H1 (cell line): ENCODE data around the gene CAMK2A. TPM values are rescaled to one million over a fixed set of nuclear protein-coding genes. Genes with fewer than 3 reads are reported as not detected.

Source experiments
- CTCF ChIA-PET: fragments of 300-600 bp; sonication (Branson Sonifier 250); formaldehyde crosslinking; loops from one replicate; lab custom pipeline; 2021; ENCODE audit not compliant: partially characterized antibody; lab: Charles Lee
- POLR2A ChIA-PET: fragments of 300-600 bp; sonication (Branson Sonifier 250); formaldehyde crosslinking; loops from one replicate; lab custom pipeline; 2021; ENCODE audit warnings: inconsistent platforms; ENCODE audit not compliant: partially characterized antibody; lab: Charles Lee
- DNase-seq, 2 experiments: peaks; one replicate each; pipeline versions ENCODE4 v3.0.0 to v3.0.0-alpha.2; 2010 to 2022; ENCODE audit warnings: low spot score in 2 of 2, low read depth in 1 of 2, mixed read lengths in 1 of 2
- FAIRE-seq: peaks from 2 replicates; lab custom pipeline; 2011; peaks lifted over from hg19 to GRCh38; lab: Jason Lieb, UNC
- H2AFZ ChIP-seq: 2 replicates; pipeline ENCODE4 v1.8.1; 2012; ENCODE audit warnings: low read length, inconsistent platforms
- H2AK5ac ChIP-seq: 2 replicates; pipeline ENCODE4 v1.6.1; 2013; ENCODE audit warnings: low read depth, low read length
- H2BK120ac ChIP-seq: replicated peaks from 2 replicates; pipeline ENCODE3; 2013; ENCODE audit warnings: low read depth, low read length, inconsistent platforms
- H2BK12ac ChIP-seq: 2 replicates; pipeline ENCODE4 v1.6.1; 2013; ENCODE audit warnings: low read depth, low read length
- H2BK15ac ChIP-seq: 2 replicates; pipeline ENCODE4 v1.6.1; 2013; ENCODE audit warnings: low read length
- H2BK20ac ChIP-seq: 2 replicates; pipeline ENCODE4 v1.6.1; 2013; ENCODE audit warnings: low read length
- H2BK5ac ChIP-seq: 2 replicates; pipeline ENCODE4 v1.6.1; 2013; ENCODE audit warnings: low read depth, low read length
- H3K14ac ChIP-seq: 2 replicates; pipeline ENCODE4 v1.6.1; 2013; ENCODE audit warnings: inconsistent platforms; ENCODE audit not compliant: insufficient read length
- H3K18ac ChIP-seq: 2 replicates; pipeline ENCODE4 v1.6.1; 2013; ENCODE audit warnings: low read length; ENCODE audit errors: extremely low read depth
- H3K23ac ChIP-seq: 2 replicates; pipeline ENCODE4 v1.6.1; 2013; ENCODE audit warnings: inconsistent platforms; ENCODE audit not compliant: insufficient read length
- H3K23me2 ChIP-seq: 2 replicates; pipeline ENCODE4 v1.6.1; 2013; ENCODE audit warnings: low read depth, low read length
- H3K27ac ChIP-seq: 2 replicates; pipeline ENCODE4 v1.6.1; 2011; ENCODE audit warnings: low read depth, low read length, inconsistent platforms
- H3K27me3 ChIP-seq, 4 experiments: replicated peaks in 1 of 4; 1 replicate in 1 of 4; 2 replicates in 3 of 4; pipeline versions ENCODE4 v1.6.1 to v1.8.1; 2011 to 2013; ENCODE audit warnings: low read length in 3 of 4, mild to moderate bottlenecking in 3 of 4, inconsistent platforms in 2 of 4, mixed read lengths in 2 of 4, moderate library complexity in 1 of 4; ENCODE audit not compliant: control insufficient read depth in 3 of 4, insufficient read depth in 3 of 4; ENCODE audit errors: extremely low read depth in 1 of 4
- H3K36me3 ChIP-seq, 4 experiments: 2 replicates each; pipeline versions ENCODE4 v1.6.1 to v1.8.1; 2011 to 2013; ENCODE audit warnings: mild to moderate bottlenecking in 4 of 4, low read length in 3 of 4, moderate library complexity in 2 of 4, control low read depth in 1 of 4, inconsistent platforms in 1 of 4; ENCODE audit not compliant: insufficient read depth in 4 of 4, control insufficient read depth in 2 of 4
- H3K4ac ChIP-seq: replicated peaks from 2 replicates; pipeline ENCODE3; 2013; ENCODE audit warnings: low read length, low read depth, mixed read lengths, inconsistent platforms; ENCODE audit not compliant: insufficient read length
- H3K4me1 ChIP-seq, 4 experiments: replicated peaks in 1 of 4; 1 replicate in 1 of 4; 2 replicates in 3 of 4; pipeline versions ENCODE4 v1.6.1 to v1.8.1; 2011 to 2013; ENCODE audit warnings: low read length in 3 of 4, inconsistent platforms in 2 of 4, mixed read lengths in 1 of 4; ENCODE audit not compliant: insufficient read depth in 4 of 4, control insufficient read depth in 3 of 4
- H3K4me2 ChIP-seq, 2 experiments: 2 replicates each; pipeline versions ENCODE4 v1.6.1 to v1.8.1; 2011 to 2013; ENCODE audit warnings: low read depth in 2 of 2, low read length in 2 of 2, control low read depth in 1 of 2, inconsistent platforms in 1 of 2, mild to moderate bottlenecking in 1 of 2; ENCODE audit not compliant: insufficient read depth in 1 of 2
- H3K4me3 ChIP-seq, 4 experiments: fragments of 200-600, 300-600 bp in 1 of 4; sonication (generic), shearing (Covaris generic), sonication (Bioruptor Twin) in 1 of 4; 2 replicates each; pipeline versions ENCODE4 v1.5.1 to v1.8.1; 2011 to 2016; ENCODE audit warnings: low read length in 4 of 4, low read depth in 3 of 4, control low read depth in 2 of 4, inconsistent platforms in 2 of 4, mild to moderate bottlenecking in 2 of 4, mixed read lengths in 1 of 4, moderate library complexity in 1 of 4; ENCODE audit not compliant: insufficient read depth in 2 of 4; ENCODE audit errors: extremely low read depth in 1 of 4
- H3K56ac ChIP-seq: replicated peaks from 2 replicates; pipeline ENCODE3; 2013; ENCODE audit warnings: low read depth, mild to moderate bottlenecking, mixed read lengths, low read length, inconsistent platforms; ENCODE audit not compliant: insufficient read length
- H3K79me1 ChIP-seq: 2 replicates; pipeline ENCODE4 v1.6.1; 2013; ENCODE audit warnings: low read depth, low read length, control low read depth
- H3K79me2 ChIP-seq, 2 experiments: 2 replicates each; pipeline versions ENCODE4 v1.6.1 to v1.8.1; 2012 to 2013; ENCODE audit warnings: low read length in 2 of 2, mild to moderate bottlenecking in 2 of 2, inconsistent platforms in 1 of 2; ENCODE audit not compliant: insufficient read depth in 2 of 2, control insufficient read depth in 1 of 2
- H3K9ac ChIP-seq, 4 experiments: replicated peaks in 1 of 4; 1 replicate in 1 of 4; 2 replicates in 3 of 4; pipeline versions ENCODE4 v1.6.1 to v1.8.1; 2011 to 2013; ENCODE audit warnings: low read depth in 3 of 4, low read length in 3 of 4, control low read depth in 2 of 4, mild to moderate bottlenecking in 2 of 4, moderate library complexity in 2 of 4, inconsistent platforms in 1 of 4; ENCODE audit errors: extremely low read depth in 1 of 4
- H3K9me3 ChIP-seq, 2 experiments: 2 replicates each; pipeline versions ENCODE4 v1.6.1 to v1.8.1; 2012 to 2013; ENCODE audit warnings: mild to moderate bottlenecking in 2 of 2, moderate library complexity in 2 of 2, control low read depth in 1 of 2, inconsistent platforms in 1 of 2, low read depth in 1 of 2, low read length in 1 of 2, mixed read lengths in 1 of 2; ENCODE audit not compliant: insufficient read depth in 2 of 2
- H4K20me1 ChIP-seq, 2 experiments: replicated peaks in 1 of 2; 2 replicates each; pipeline versions ENCODE3 to v1.8.1; 2011 to 2013; ENCODE audit warnings: inconsistent platforms in 2 of 2, low read length in 2 of 2, mild to moderate bottlenecking in 1 of 2; ENCODE audit not compliant: insufficient read depth in 2 of 2, control insufficient read depth in 1 of 2
- H4K5ac ChIP-seq: 2 replicates; pipeline ENCODE4 v1.6.1; 2013; ENCODE audit warnings: low read length, low read depth, mixed read lengths, inconsistent platforms; ENCODE audit not compliant: insufficient read length
- H4K8ac ChIP-seq: 2 replicates; pipeline ENCODE4 v1.8.0; 2013; ENCODE audit warnings: mild to moderate bottlenecking, moderate library complexity, low read length, inconsistent platforms; ENCODE audit not compliant: insufficient read depth; ENCODE audit errors: extremely low read depth
- H4K91ac ChIP-seq: replicated peaks from 2 replicates; pipeline ENCODE3; 2013; ENCODE audit warnings: low read length, mixed read lengths, inconsistent platforms; ENCODE audit not compliant: insufficient read length
- CTCF ChIP-seq, 3 experiments: IDR thresholded peaks; 1 replicate in 2 of 3; 2 replicates in 1 of 3; pipeline versions ENCODE4 v1.5.1 to v1.6.1; 2011; ENCODE audit warnings: low read length in 3 of 3, mild to moderate bottlenecking in 3 of 3, inconsistent platforms in 2 of 3, low read depth in 1 of 3, moderate library complexity in 1 of 3; ENCODE audit not compliant: insufficient read depth in 1 of 3; ENCODE audit errors: control extremely low read depth in 1 of 3
- HDAC2 ChIP-seq, 2 experiments: fragments of 300-600 bp in 1 of 2; sonication (generic) in 1 of 2; IDR thresholded peaks; 2 replicates each; pipeline ENCODE4 v1.6.1; 2011 to 2012; ENCODE audit warnings: low read depth in 2 of 2, low read length in 2 of 2, mild to moderate bottlenecking in 2 of 2, moderate library complexity in 2 of 2, borderline replicate concordance in 1 of 2, inconsistent platforms in 1 of 2
- HDAC6 ChIP-seq: IDR thresholded peaks from one replicate; pipeline ENCODE4 v1.7.1; 2012; ENCODE audit warnings: low read depth, mild to moderate bottlenecking, inconsistent platforms, low read length, moderate library complexity
- KDM5A ChIP-seq: fragments of 200-600 bp; IDR thresholded peaks from 2 replicates; pipeline ENCODE4 v1.7.1; 2012; ENCODE audit warnings: mild to moderate bottlenecking, low read length, inconsistent platforms, mixed read lengths
- POLR2A ChIP-seq, 2 experiments: IDR thresholded peaks; 1 replicate in 1 of 2; 2 replicates in 1 of 2; pipeline ENCODE4 v1.6.1; 2011; ENCODE audit warnings: low read depth in 2 of 2, low read length in 2 of 2, mild to moderate bottlenecking in 2 of 2; ENCODE audit errors: control extremely low read depth in 1 of 2
- RXRA ChIP-seq: IDR thresholded peaks from 2 replicates; pipeline ENCODE4 v1.6.1; 2011; ENCODE audit warnings: low read depth, mild to moderate bottlenecking, low read length, moderate library complexity; ENCODE audit not compliant: insufficient read depth
- WGBS, 2 experiments: shearing (Covaris generic) in 1 of 2; methylation state at CpG; one replicate each; pipeline versions ENCODE4 v1.1.6 to v1.1.7; 2013 to 2015; ENCODE audit warnings: low lambda C conversion rate in 2 of 2, mixed read lengths in 2 of 2, inconsistent platforms in 1 of 2, low coverage in 1 of 2, missing lambda C conversion rate in 1 of 2; ENCODE audit not compliant: insufficient replicate concordance in 2 of 2, insufficient coverage in 1 of 2, insufficient read length in 1 of 2; ENCODE audit errors: extremely low coverage in 1 of 2, missing lambda C conversion rate in 1 of 2; 5-methylcytosine and 5-hydroxymethylcytosine counted together
- polyA plus RNA-seq, 7 experiments: library from polyadenylated mRNA; depleted of rRNA in 3 of 7; stranded (reverse) in 5 of 7; unstranded in 2 of 7; fragments of >200 nt in 5 of 7; fragments of 200-250 nt in 2 of 7; gene quantifications; 1 replicate in 5 of 7; 2 replicates in 1 of 7; 4 replicates in 1 of 7; pipeline versions ENCODE4 v1.2.1 to v1.2.3, GENCODE V29; 2011 to 2013; ENCODE audit warnings: missing spikeins in 2 of 7, mixed read lengths in 2 of 7
- total RNA-seq: library from RNA; stranded (reverse); fragmentation: NEBNext Ultra II Directional; extraction: Animal tissue kit (Norgen Biotek cat#: 25700); gene quantifications from 2 replicates; pipeline ENCODE4 v1.2.1, GENCODE V29; 2021
- TF ChIP-seq, protein P1 (sequence below): IDR thresholded peaks from 2 replicates; pipeline ENCODE4 v1.6.1; 2011; ENCODE audit warnings: low read depth, mild to moderate bottlenecking, low read length; ENCODE audit not compliant: insufficient read depth

CAMK2A gene
- total and polyA plus RNA-seq, 2 of the 8 experiments (the other 6 are each of a cell fraction or from before 2014, with no cell fraction given) = 0.20 to 0.28 TPM

DNA sequence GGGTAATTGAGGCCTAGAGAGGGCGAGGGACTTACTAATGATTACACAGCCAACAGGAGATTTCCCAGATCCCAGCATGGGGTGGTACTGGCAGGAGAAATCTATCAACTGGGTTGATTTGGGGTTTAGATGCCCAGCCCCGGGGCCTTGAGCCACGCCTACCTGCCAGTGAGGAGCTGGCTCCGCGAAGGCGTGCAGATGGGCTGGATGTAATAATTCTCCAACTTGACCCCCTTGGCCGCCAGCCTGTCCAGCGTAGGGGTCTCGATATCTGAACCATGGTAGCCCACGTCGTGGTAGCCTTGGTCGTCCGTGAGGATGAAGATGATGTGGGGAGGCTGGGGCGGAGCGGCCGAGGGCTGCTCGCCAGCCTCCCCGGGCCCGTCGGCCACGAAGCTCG, 12.3 kb upstream of the CAMK2A start:
- Histone ChIP-seq H3K27ac (no peak overlapping the region), H3K9me3 (no peaks in the 10 kb centered on the region), H2BK120ac (no peak overlapping the region), H2BK20ac (0 out of 2 replicates have a peak overlapping the region, but pooled peaks have one; percentile 8), H4K5ac (no peak overlapping the region), H2AFZ (peak overlapping the region; percentile 20; the same call in 1 of the 2 replicates), H3K4me1 (peaks cover 9 to 23% (median 14%) of the 10 kb centered on the region in 4 experiments), H3K9ac (0 out of 7 replicates have a peak overlapping the region, but pooled peaks of 2 of the 4 experiments have one; percentile 28 to 32), H2BK15ac (no peak overlapping the region), H4K20me1 (no peaks in the 10 kb centered on the region), H3K18ac (peak overlapping the region; percentile 62; the same call in 1 of the 2 replicates)
- TF ChIP-seq POLR2A (IDR thresholded peaks at IDR 0.05; ENCODE audit: control extremely low read depth in 1 of 2, low read depth in 2 of 2, low read length in 2 of 2) (no peak), HDAC6 (no peak), RXRA (no peak), KDM5A (no peak), HDAC2 (IDR thresholded peaks at IDR 0.05; ENCODE audit: borderline replicate concordance in 1 of 2, low read depth in 2 of 2, low read length in 2 of 2) (0 out of 4 replicates have a peak, but pooled peaks of 1 of the 2 experiments have one; percentile 5), CTCF (IDR thresholded peaks at IDR 0.05; ENCODE audit: control extremely low read depth in 1 of 3, insufficient read depth in 1 of 3, low read depth in 1 of 3, low read length in 3 of 3) (no peak)
- TF ChIP-seq, protein P1, sequence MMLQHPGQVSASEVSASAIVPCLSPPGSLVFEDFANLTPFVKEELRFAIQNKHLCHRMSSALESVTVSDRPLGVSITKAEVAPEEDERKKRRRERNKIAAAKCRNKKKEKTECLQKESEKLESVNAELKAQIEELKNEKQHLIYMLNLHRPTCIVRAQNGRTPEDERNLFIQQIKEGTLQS = no peak
- TF ChIP-seq, all 59 proteins: peak for 1
- Histone ChIP-seq H3K4me2 (peak overlapping the region; percentile 71 to 89), H3K23me2 (peaks cover 10% of the 10 kb centered on the region), H3K27me3 (peaks cover 0 to 12% (median 7%) of the 10 kb centered on the region in 4 experiments; a peak in 5 of 7 replicates), H4K8ac (peak overlapping the region; percentile 40; the same call in 1 of the 2 replicates), H4K91ac (no peak overlapping the region), H3K23ac (no peak overlapping the region), H3K4ac (no peak overlapping the region), H3K4me3 (peak overlapping the region; percentile 41 to 67 (median 55)), H2BK12ac (peak overlapping the region; percentile 29; the same call in 1 of the 2 replicates), H2AK5ac (no peak overlapping the region), H3K79me1 (no peaks in the 10 kb centered on the region; the same call in 1 of the 2 replicates), H2BK5ac (no peak overlapping the region), H3K79me2 (no peaks in the 10 kb centered on the region), H3K14ac (no peak overlapping the region), H3K36me3 (no peaks in the 10 kb centered on the region), H3K56ac (no peak overlapping the region)
- WGBS, 2 experiments = 22% methylated on average over 21 of the region's 22 CpGs; no CpG with 5 or more reads in 1 of the 2 experiments
- ChIA-PET POLR2A (interaction anchor here (0.6 to 2.7 kb wide), 7 partner anchors 12 to 58 kb away, joined by 3 to 16 read pairs (median 4); partner anchors contain the start of genes CAMK2A and TCOF1), CTCF (interaction anchor here (0.7 to 6.9 kb wide), 8 partner anchors 10 to 138 kb away, joined by 3 to 62 read pairs (median 4); no protein-coding TSS in a partner anchor)
- DNase-seq (no peak), FAIRE-seq (no peak)
